ENCODE results near the gene FNDC1. TPM values are rescaled to one million over a fixed set of nuclear protein-coding genes. Genes with fewer than 3 reads are reported as not detected.

The FNDC1 gene
- total RNA-seq, 1 donor from 2014 or later, result 0.64 TPM

DNA sequence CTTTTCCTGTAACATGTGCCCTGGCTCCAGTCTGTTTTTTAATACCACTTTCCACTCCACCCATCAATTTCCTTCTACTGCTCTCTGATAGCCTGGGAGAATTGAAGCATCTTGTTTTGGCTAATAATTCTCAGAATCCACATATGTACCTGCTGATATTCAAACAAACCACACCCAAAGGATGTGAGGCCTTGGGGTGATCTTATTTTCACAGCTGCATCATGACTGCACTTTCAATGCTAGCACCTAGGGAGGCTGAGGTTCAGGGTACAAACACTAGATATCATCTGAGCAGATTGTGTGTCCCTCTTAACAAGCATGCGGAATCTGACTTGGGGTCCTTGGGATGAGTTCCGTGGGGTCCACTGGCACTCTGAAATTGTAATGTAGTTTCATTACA, 12.7 kb downstream of the FNDC1 start:
- peaks cover 7% of the 10 kb centered on the region for H3K9me3 Mint-ChIP-seq (ENCODE audit: unreplicated experiment)
- H3K4me1 Mint-ChIP-seq (ENCODE audit: unreplicated experiment), result no peaks in the 10 kb centered on the region
- no peak for DNase-seq (ENCODE audit: extremely low spot score, unreplicated experiment)
- no peak overlapping the region for H3K4me3 Mint-ChIP-seq (ENCODE audit: unreplicated experiment)
- TF ChIP-seq CTCF (IDR thresholded peaks at IDR 0.05), result no peak
- peaks cover 6% of the 10 kb centered on the region for H3K27me3 Mint-ChIP-seq (ENCODE audit: unreplicated experiment)
- no peaks in the 10 kb centered on the region for H3K36me3 Mint-ChIP-seq (ENCODE audit: unreplicated experiment)
- H3K27ac Mint-ChIP-seq (ENCODE audit: unreplicated experiment), result no peak overlapping the region

- no peak for DNase-seq (ENCODE audit: extremely low spot score, unreplicated experiment)
- no peak overlapping the region for H3K4me3 Mint-ChIP-seq (ENCODE audit: unreplicated experiment)
- no peak for TF ChIP-seq CTCF (IDR thresholded peaks at IDR 0.05)
- peaks cover 7% of the 10 kb centered on the region for H3K9me3 Mint-ChIP-seq (ENCODE audit: unreplicated experiment)
- no peak overlapping the region for H3K27ac Mint-ChIP-seq (ENCODE audit: unreplicated experiment)
- H3K27me3 Mint-ChIP-seq (ENCODE audit: unreplicated experiment), result peaks cover 6% of the 10 kb centered on the region
- H3K4me1 Mint-ChIP-seq (ENCODE audit: unreplicated experiment), result no peaks in the 10 kb centered on the region
- H3K36me3 Mint-ChIP-seq (ENCODE audit: unreplicated experiment), result no peaks in the 10 kb centered on the region
Measured at GRCh38 chr6:159184559-159184958, 15.4 kb downstream of the FNDC1 start.

GRCh38 chr6:159190460-159190859, 21.3 kb downstream of the FNDC1 start:
- H3K9me3 Mint-ChIP-seq (ENCODE audit: unreplicated experiment), result peaks cover 7% of the 10 kb centered on the region
- no peak overlapping the region for H3K27ac Mint-ChIP-seq (ENCODE audit: unreplicated experiment)
- no peaks in the 10 kb centered on the region for H3K27me3 Mint-ChIP-seq (ENCODE audit: unreplicated experiment)
- no peak for TF ChIP-seq CTCF (IDR thresholded peaks at IDR 0.05)
- peaks cover 12% of the 10 kb centered on the region for H3K4me1 Mint-ChIP-seq (ENCODE audit: unreplicated experiment)
- H3K36me3 Mint-ChIP-seq (ENCODE audit: unreplicated experiment), result no peaks in the 10 kb centered on the region
- DNase-seq (ENCODE audit: extremely low spot score, unreplicated experiment), result no peak
- no peak overlapping the region for H3K4me3 Mint-ChIP-seq (ENCODE audit: unreplicated experiment)

- no peak overlapping the region for H3K4me3 Mint-ChIP-seq (ENCODE audit: unreplicated experiment)
- H3K36me3 Mint-ChIP-seq (ENCODE audit: unreplicated experiment), result no peaks in the 10 kb centered on the region
- no peaks in the 10 kb centered on the region for H3K9me3 Mint-ChIP-seq (ENCODE audit: unreplicated experiment)
- H3K4me1 Mint-ChIP-seq (ENCODE audit: unreplicated experiment), result peaks cover 12% of the 10 kb centered on the region
- no peak for DNase-seq (ENCODE audit: extremely low spot score, unreplicated experiment)
- TF ChIP-seq CTCF (IDR thresholded peaks at IDR 0.05), result no peak
- no peaks in the 10 kb centered on the region for H3K27me3 Mint-ChIP-seq (ENCODE audit: unreplicated experiment)
- H3K27ac Mint-ChIP-seq (ENCODE audit: unreplicated experiment), result no peak overlapping the region
Measured at GRCh38 chr6:159193923-159194322, 24.7 kb downstream of the FNDC1 start.

- no peaks in the 10 kb centered on the region for H3K27me3 Mint-ChIP-seq (ENCODE audit: unreplicated experiment)
- no peak overlapping the region for H3K4me3 Mint-ChIP-seq (ENCODE audit: unreplicated experiment)
- TF ChIP-seq CTCF (IDR thresholded peaks at IDR 0.05), result no peak
- H3K36me3 Mint-ChIP-seq (ENCODE audit: unreplicated experiment), result no peaks in the 10 kb centered on the region
- no peaks in the 10 kb centered on the region for H3K9me3 Mint-ChIP-seq (ENCODE audit: unreplicated experiment)
- peaks cover 12% of the 10 kb centered on the region for H3K4me1 Mint-ChIP-seq (ENCODE audit: unreplicated experiment)
- DNase-seq (ENCODE audit: extremely low spot score, unreplicated experiment), result no peak
- no peak overlapping the region for H3K27ac Mint-ChIP-seq (ENCODE audit: unreplicated experiment)
Measured at GRCh38 chr6:159194421-159194820, 25.2 kb downstream of the FNDC1 start.

All from osteocyte (in vitro differentiated cells).